WTC11 (cell line): ENCODE results near the gene RAPH1. TPM values are rescaled to one million over a fixed set of nuclear protein-coding genes. Genes with fewer than 3 reads are reported as not detected.

Source experiments
- ATAC-seq: fragments of 200-7000 bp; cut with Tn5 transposase; 2 replicates; pipeline ENCODE4 v1.10.0; 2021; ENCODE audit warnings: mild to moderate bottlenecking, moderate library complexity
- CTCF ChIA-PET: fragments of 300-600 bp; sonication (Branson Sonifier 250); formaldehyde crosslinking; loops from one replicate; lab custom pipeline; 2021; ENCODE audit warnings: antibody characterized with exemption; lab: Charles Lee
- POLR2A ChIA-PET: fragments of 350-600 bp; sonication (Branson Sonifier 250); formaldehyde crosslinking; loops from one replicate; lab custom pipeline; 2021; ENCODE audit warnings: antibody characterized with exemption; lab: Charles Lee
- DNase-seq: peaks from one replicate; pipeline ENCODE4 v3.0.0; 2021; ENCODE audit warnings: low spot score
- H3K27ac Mint-ChIP-seq: 2 replicates; pipeline ENCODE4 v1.8.0; 2021; ENCODE audit warnings: mixed read lengths
- H3K27me3 Mint-ChIP-seq: 2 replicates; pipeline ENCODE4 v1.8.0; 2021; ENCODE audit warnings: low read depth, mild to moderate bottlenecking, moderate library complexity, mixed read lengths
- H3K36me3 Mint-ChIP-seq: 2 replicates; pipeline ENCODE4 v1.8.0; 2021; ENCODE audit warnings: mixed read lengths
- H3K4me1 Mint-ChIP-seq: 2 replicates; pipeline ENCODE4 v1.8.0; 2022; ENCODE audit warnings: mixed read lengths
- H3K4me3 Mint-ChIP-seq: 2 replicates; pipeline ENCODE4 v1.8.0; 2021; ENCODE audit warnings: mild to moderate bottlenecking, moderate library complexity, mixed read lengths
- H3K9me3 Mint-ChIP-seq: 2 replicates; pipeline ENCODE4 v1.8.0; 2021; ENCODE audit warnings: mixed read lengths
- AR ChIP-seq: fragments of 250-450 bp; sonication (Bioruptor Pico); IDR thresholded peaks from 2 replicates; pipeline ENCODE4 v1.9.0; 2021; ENCODE audit warnings: mild to moderate bottlenecking
- ARID4B ChIP-seq: sonication (generic); formaldehyde crosslinking; IDR thresholded peaks from 2 replicates; pipeline ENCODE4 v1.8.0; 2023; ENCODE audit warnings: missing genetic modification reagents, mild to moderate bottlenecking, borderline replicate concordance
- CDX4 ChIP-seq: fragments of 250-450 bp; sonication (Bioruptor Pico); IDR thresholded peaks from 2 replicates; pipeline ENCODE4 v1.9.0; 2021; ENCODE audit warnings: moderate library complexity, mild to moderate bottlenecking, inconsistent platforms, borderline replicate concordance
- ESRRA ChIP-seq: sonication (generic); formaldehyde crosslinking; IDR thresholded peaks from 2 replicates; pipeline ENCODE4 v1.8.1; 2022; ENCODE audit warnings: mild to moderate bottlenecking, missing genetic modification reagents, borderline replicate concordance
- FOXK1 ChIP-seq: sonication (generic); formaldehyde crosslinking; IDR thresholded peaks from 2 replicates; pipeline ENCODE4 v1.8.0; 2022; ENCODE audit warnings: mild to moderate bottlenecking, moderate library complexity, missing genetic modification reagents
- GABPB1 ChIP-seq: sonication (generic); formaldehyde crosslinking; IDR thresholded peaks from 2 replicates; pipeline ENCODE4 v1.8.1; 2023; ENCODE audit warnings: mild to moderate bottlenecking, missing genetic modification reagents
- HMGXB4 ChIP-seq: sonication (generic); formaldehyde crosslinking; IDR thresholded peaks from 2 replicates; pipeline ENCODE4 v1.8.1; 2023; ENCODE audit warnings: mild to moderate bottlenecking, moderate library complexity, missing genetic modification reagents
- MLX ChIP-seq: sonication (generic); formaldehyde crosslinking; IDR thresholded peaks from 2 replicates; pipeline ENCODE4 v1.8.1; 2023; ENCODE audit warnings: mild to moderate bottlenecking, missing genetic modification reagents, moderate library complexity
- SP1 ChIP-seq: sonication (generic); formaldehyde crosslinking; conservative IDR thresholded peaks from 2 replicates; pipeline ENCODE4 v1.8.1; 2022; ENCODE audit warnings: missing genetic modification reagents
- TP53 ChIP-seq: sonication (generic); formaldehyde crosslinking; IDR thresholded peaks from 2 replicates; pipeline ENCODE4 v1.8.1; 2023; ENCODE audit warnings: mild to moderate bottlenecking, missing genetic modification reagents
- ZNF138 ChIP-seq: sonication (generic); formaldehyde crosslinking; conservative IDR thresholded peaks from 2 replicates; pipeline ENCODE4 v1.8.1; 2022; ENCODE audit warnings: mild to moderate bottlenecking, moderate library complexity, missing genetic modification reagents
- ZNF416 ChIP-seq: fragments of 250-450 bp; sonication (Bioruptor Pico); IDR thresholded peaks from 2 replicates; pipeline ENCODE4 v1.9.0; 2021; ENCODE audit warnings: mild to moderate bottlenecking, inconsistent platforms
- total RNA-seq: library from RNA; stranded (reverse); gene quantifications from 3 replicates; pipeline ENCODE4 v1.2.3, GENCODE V29; 2021
- TF ChIP-seq, protein P1 (sequence below): sonication (generic); formaldehyde crosslinking; IDR thresholded peaks from 2 replicates; pipeline ENCODE4 v1.8.1; 2023; ENCODE audit warnings: mild to moderate bottlenecking, missing genetic modification reagents, borderline replicate concordance
- TF ChIP-seq, protein P2 (sequence below): sonication (generic); formaldehyde crosslinking; IDR thresholded peaks from 2 replicates; pipeline ENCODE4 v1.8.0; 2022; ENCODE audit warnings: mild to moderate bottlenecking, missing genetic modification reagents
- TF ChIP-seq, protein P3 (sequence below): sonication (generic); formaldehyde crosslinking; IDR thresholded peaks from 2 replicates; pipeline ENCODE4 v1.8.0; 2022; ENCODE audit warnings: mild to moderate bottlenecking, missing genetic modification reagents
- TF ChIP-seq, protein P4 (sequence below): sonication (generic); formaldehyde crosslinking; conservative IDR thresholded peaks from 2 replicates; pipeline ENCODE4 v1.8.1; 2023; ENCODE audit warnings: mild to moderate bottlenecking, low read depth, missing genetic modification reagents, moderate library complexity

Gene RAPH1
- total RNA-seq, 1 experiment from 2014 or later = 24.6 TPM

- TF ChIP-seq, protein P1, sequence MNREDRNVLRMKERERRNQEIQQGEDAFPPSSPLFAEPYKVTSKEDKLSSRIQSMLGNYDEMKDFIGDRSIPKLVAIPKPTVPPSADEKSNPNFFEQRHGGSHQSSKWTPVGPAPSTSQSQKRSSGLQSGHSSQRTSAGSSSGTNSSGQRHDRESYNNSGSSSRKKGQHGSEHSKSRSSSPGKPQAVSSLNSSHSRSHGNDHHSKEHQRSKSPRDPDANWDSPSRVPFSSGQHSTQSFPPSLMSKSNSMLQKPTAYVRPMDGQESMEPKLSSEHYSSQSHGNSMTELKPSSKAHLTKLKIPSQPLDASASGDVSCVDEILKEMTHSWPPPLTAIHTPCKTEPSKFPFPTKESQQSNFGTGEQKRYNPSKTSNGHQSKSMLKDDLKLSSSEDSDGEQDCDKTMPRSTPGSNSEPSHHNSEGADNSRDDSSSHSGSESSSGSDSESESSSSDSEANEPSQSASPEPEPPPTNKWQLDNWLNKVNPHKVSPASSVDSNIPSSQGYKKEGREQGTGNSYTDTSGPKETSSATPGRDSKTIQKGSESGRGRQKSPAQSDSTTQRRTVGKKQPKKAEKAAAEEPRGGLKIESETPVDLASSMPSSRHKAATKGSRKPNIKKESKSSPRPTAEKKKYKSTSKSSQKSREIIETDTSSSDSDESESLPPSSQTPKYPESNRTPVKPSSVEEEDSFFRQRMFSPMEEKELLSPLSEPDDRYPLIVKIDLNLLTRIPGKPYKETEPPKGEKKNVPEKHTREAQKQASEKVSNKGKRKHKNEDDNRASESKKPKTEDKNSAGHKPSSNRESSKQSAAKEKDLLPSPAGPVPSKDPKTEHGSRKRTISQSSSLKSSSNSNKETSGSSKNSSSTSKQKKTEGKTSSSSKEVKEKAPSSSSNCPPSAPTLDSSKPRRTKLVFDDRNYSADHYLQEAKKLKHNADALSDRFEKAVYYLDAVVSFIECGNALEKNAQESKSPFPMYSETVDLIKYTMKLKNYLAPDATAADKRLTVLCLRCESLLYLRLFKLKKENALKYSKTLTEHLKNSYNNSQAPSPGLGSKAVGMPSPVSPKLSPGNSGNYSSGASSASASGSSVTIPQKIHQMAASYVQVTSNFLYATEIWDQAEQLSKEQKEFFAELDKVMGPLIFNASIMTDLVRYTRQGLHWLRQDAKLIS (CRISPR knock-in tag) = no peak
- TF ChIP-seq HMGXB4 (CRISPR knock-in tag) = no peak
- TF ChIP-seq, all 79 proteins: peak for 0
These were observed 44.7 kb downstream of the RAPH1 start (continued) for GRCh38 chr2:203490391-203490790.

DNA sequence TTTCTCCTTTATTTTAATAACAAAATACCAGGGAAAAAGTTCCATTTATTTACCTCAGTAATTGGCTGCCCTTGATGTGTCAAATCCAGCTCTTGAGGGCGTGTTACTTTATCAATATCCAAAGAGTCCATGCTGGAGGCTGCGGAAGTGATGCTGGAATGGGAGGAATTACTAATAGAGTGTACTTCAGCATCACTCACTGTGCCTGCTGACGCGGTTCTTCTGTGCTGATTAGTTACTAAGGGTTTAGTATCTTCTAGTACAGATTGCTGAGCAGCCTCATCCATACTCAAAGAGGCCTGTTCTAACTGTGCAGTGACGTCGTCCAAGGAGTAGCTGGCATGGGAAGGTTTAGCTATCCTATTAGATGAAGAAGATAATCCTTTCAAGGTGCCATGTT is 45.6 kb downstream of the RAPH1 start:
- CTCF ChIA-PET = no interaction called here
- Mint-ChIP-seq H3K4me3 (no peak overlapping the region), H3K27ac (no peak overlapping the region), H3K27me3 (no peaks in the 10 kb centered on the region), H3K4me1 (peaks cover 8% of the 10 kb centered on the region), H3K9me3 (no peaks in the 10 kb centered on the region), H3K36me3 (peaks cover 18% of the 10 kb centered on the region)
- POLR2A ChIA-PET = interaction anchor here (0.5 kb wide), 1 partner anchor 103 kb away, joined by 4 read pairs; no protein-coding TSS in a partner anchor
- no peak for DNase-seq
- no peak for ATAC-seq
- TF ChIP-seq MLX (CRISPR knock-in tag) (no peak), GABPB1 (CRISPR knock-in tag) (no peak), SP1 (CRISPR knock-in tag) (no peak), ZNF138 (CRISPR knock-in tag) (no peak), ZNF416 (CRISPR knock-in tag) (no peak), TP53 (CRISPR knock-in tag) (no peak), ESRRA (CRISPR knock-in tag) (no peak), AR (no peak), CDX4 (no peak), ARID4B (CRISPR knock-in tag) (no peak), FOXK1 (CRISPR knock-in tag) (no peak)
- TF ChIP-seq, protein P2, sequence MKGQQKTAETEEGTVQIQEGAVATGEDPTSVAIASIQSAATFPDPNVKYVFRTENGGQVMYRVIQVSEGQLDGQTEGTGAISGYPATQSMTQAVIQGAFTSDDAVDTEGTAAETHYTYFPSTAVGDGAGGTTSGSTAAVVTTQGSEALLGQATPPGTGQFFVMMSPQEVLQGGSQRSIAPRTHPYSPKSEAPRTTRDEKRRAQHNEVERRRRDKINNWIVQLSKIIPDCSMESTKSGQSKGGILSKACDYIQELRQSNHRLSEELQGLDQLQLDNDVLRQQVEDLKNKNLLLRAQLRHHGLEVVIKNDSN = no peak
- TF ChIP-seq, protein P3, sequence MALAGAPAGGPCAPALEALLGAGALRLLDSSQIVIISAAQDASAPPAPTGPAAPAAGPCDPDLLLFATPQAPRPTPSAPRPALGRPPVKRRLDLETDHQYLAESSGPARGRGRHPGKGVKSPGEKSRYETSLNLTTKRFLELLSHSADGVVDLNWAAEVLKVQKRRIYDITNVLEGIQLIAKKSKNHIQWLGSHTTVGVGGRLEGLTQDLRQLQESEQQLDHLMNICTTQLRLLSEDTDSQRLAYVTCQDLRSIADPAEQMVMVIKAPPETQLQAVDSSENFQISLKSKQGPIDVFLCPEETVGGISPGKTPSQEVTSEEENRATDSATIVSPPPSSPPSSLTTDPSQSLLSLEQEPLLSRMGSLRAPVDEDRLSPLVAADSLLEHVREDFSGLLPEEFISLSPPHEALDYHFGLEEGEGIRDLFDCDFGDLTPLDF (CRISPR knock-in tag) = no peak
- TF ChIP-seq, protein P4, sequence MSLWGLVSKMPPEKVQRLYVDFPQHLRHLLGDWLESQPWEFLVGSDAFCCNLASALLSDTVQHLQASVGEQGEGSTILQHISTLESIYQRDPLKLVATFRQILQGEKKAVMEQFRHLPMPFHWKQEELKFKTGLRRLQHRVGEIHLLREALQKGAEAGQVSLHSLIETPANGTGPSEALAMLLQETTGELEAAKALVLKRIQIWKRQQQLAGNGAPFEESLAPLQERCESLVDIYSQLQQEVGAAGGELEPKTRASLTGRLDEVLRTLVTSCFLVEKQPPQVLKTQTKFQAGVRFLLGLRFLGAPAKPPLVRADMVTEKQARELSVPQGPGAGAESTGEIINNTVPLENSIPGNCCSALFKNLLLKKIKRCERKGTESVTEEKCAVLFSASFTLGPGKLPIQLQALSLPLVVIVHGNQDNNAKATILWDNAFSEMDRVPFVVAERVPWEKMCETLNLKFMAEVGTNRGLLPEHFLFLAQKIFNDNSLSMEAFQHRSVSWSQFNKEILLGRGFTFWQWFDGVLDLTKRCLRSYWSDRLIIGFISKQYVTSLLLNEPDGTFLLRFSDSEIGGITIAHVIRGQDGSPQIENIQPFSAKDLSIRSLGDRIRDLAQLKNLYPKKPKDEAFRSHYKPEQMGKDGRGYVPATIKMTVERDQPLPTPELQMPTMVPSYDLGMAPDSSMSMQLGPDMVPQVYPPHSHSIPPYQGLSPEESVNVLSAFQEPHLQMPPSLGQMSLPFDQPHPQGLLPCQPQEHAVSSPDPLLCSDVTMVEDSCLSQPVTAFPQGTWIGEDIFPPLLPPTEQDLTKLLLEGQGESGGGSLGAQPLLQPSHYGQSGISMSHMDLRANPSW (CRISPR knock-in tag) = no peak
